ENCODE results near the gene MTX1.

Gene MTX1

DNA sequence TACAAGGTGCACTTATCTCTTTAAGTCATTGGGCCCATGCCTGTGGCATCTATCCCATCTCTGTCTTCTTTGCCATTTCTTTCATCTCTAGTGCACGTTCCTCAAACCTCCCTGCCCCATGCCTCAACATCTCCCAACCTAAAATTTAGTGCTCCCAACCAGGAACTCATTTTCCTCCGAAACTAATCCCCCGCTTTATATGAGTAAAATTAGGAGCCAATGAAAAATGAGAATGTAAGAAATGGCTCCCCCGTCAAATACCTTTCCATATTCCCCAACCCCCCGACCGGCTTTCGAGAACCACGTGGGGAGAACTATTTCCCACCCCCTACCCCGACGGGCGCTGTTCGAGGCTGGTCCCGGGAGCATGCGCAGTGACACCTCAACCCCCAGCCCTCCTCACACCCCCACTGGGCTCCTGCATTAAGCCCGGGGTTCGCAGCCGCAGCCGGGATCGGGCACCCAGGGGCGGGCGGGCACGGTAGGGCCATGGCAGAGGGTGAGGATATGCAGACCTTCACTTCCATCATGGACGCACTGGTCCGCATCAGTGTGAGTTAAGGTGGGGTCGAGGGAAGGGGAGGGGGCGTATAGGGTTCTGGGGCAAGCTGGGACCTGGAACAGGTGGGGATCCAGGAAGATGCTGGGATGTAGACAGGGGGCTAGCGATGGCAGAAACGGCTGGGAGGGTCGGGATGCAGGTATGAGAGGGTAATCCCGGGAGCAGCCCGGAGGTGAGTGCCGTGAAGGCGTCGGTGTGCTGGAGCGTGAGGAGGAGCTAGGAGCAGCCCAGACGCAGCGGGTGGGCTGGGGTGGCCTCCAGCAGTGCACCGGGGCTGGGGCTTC is 34.8 kb upstream of the MTX1 start, which contains the start of gene TRIM46:
Gene TRIM46 (plus strand): TSS at position 372 of the 846 bp plus-strand sequence. CDS start 118 bp downstream, at position 490.
- DNase-seq (ENCODE audit: extremely low read depth in 1 of 2, low read depth in 1 of 2), result peak in 1 of 2 donors; percentile 42

DNA sequence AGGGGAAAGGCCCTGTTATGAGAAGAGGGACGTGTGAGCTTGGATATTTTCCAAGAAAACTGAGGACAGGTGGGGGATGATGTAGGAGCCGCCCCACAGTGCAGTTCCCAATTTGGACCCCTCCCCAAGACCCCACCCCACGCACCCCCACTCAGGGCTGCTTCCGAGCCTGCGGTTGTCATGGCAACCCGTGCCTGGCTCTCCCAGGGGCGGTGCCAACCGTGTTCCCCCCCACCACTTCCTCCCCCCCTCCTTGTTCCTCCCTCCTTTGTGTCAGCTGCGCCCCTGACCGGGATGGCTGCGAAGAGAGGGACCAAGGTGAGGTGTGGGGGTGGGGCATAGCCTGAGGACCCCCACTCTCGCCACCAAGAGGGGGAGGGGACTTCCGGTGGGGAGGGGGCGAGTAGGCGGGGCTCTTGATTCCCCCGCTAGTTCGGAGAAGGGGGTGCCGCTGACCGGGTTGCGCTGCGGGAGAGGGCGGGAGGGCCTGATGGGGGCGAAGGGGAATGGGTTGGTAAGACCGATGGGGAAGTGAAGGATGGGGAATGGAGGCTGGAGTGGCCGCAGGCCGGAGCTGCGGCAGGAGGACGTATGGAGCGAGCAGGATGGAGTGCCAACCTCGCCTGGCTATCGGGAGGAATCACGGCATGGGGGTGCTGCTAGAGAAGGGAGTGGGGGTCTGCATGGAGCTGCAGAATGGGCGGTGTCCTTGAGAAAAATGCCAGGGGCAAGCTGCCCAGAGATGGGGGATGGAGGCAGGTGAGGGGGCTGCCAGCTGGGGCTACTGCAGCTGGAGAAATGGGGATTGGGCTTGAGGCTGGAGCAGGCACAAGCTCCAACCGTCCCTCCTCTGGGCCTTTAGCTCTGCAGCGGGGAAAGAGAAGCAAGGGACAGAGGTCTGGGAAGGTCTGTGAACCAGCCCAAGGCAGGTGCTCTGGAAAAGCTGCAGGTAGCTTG is 33.9 kb upstream of the MTX1 start:
- peak in 1 of 2 donors; percentile 32 for DNase-seq (ENCODE audit: extremely low read depth in 1 of 2, low read depth in 1 of 2)

DNA sequence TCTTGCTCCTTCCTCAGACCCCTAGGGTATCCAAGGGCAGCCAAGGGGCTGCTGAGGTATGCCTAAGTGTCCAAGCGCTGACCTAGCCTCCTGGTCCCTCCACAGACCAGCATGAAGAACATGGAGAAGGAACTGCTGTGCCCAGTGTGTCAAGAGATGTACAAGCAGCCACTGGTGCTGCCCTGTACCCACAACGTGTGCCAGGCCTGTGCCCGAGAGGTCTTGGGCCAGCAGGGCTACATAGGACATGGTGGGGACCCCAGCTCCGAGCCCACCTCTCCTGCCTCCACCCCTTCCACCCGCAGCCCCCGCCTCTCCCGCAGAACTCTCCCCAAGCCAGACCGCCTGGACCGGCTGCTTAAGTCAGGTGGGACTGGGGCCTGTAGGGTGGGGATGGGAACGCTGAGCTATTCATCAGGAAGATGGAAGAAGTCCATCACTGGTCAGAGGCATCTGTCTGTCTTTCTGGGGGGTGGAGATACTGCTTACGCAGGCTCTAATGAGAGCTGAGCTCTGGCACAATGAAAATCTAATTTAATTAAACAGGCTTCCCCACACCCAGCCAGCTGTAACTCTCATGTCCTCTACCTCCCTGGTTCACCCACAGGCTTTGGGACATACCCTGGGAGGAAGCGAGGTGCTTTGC is 33.1 kb upstream of the MTX1 start:
- no peak for DNase-seq (ENCODE audit: extremely low read depth in 1 of 2, low read depth in 1 of 2)

DNA sequence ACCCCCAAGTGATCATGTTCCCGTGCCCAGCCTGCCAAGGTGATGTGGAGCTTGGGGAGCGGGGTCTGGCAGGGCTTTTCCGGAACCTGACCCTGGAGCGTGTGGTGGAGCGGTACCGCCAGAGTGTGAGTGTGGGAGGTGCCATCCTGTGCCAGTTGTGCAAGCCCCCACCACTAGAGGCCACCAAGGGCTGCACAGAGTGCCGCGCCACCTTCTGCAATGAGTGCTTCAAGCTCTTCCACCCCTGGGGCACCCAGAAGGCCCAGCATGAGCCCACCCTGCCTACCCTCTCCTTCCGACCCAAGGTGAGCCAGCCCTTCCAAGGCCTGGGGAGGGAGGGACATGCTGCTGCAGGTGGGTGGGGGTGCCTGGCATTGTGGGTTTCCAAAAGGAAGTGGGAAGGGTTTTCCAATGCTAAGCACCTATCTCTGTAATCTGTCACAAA is 32.5 kb upstream of the MTX1 start:
- DNase-seq (ENCODE audit: extremely low read depth in 1 of 2, low read depth in 1 of 2), result no peak

DNA sequence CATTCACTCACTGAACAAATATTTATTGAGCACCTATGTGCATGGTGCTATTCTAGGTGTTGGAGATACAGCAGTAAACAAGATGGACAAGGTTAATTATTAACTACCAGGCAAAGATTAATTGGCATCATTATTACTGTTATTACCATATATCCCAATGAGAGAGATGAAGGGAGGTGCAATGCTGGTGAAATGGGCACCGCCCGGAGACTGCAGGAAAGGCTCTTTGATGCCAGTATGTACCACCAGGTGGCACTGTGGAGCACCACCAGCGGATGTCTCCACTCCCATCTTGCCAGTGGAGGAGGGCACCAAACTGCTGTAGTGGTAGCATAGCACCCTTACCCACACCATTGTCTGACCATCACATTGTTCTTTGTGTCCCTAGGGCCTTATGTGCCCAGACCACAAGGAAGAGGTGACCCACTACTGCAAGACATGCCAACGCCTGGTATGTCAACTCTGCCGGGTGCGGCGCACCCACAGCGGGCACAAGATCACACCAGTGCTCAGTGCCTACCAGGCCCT is 31.9 kb upstream of the MTX1 start:
- DNase-seq (ENCODE audit: extremely low read depth in 1 of 2, low read depth in 1 of 2), result peak; percentile 60 to 77

GRCh38 chr1:155177192-155177917 is 31.1 kb upstream of the MTX1 start:
- no peak for DNase-seq (ENCODE audit: extremely low read depth in 1 of 2, low read depth in 1 of 2)

GRCh38 chr1:155177918-155178281 is 30.6 kb upstream of the MTX1 start:
- no peak for DNase-seq (ENCODE audit: extremely low read depth in 1 of 2, low read depth in 1 of 2)

DNA sequence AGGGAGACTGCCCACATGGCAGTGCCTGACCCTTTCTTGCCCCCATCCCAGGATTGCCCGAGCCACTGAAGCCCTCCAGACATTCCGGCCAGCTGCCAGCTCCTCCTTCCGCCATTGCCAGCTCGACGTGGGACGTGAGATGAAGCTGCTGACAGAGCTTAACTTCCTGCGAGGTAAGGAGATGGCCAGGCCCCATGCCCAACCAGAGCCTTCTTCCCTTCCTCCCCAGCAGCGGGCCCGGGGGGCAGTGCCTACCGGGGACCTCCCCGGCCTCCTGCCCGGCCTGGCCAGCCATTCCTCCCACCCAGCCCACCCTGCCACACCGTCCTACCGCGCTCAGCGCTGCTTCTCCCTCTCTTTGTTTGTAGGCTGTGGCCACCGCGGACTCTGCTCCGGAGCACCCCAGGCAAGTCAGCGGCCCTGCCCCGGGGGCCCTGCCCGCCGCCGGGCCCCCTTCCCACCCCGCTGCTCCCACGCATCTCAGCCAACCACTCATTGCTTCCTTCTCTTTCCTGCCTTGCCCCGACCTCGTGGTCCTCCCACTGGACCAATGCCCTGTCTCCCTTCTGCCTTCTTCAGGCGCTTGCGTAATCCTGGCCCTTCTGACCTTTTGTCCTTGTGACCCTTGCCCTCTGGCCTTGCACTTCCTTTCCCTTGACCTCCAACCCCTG is 29.9 kb upstream of the MTX1 start:
- no peak for DNase-seq (ENCODE audit: extremely low read depth in 1 of 2, low read depth in 1 of 2)

DNA sequence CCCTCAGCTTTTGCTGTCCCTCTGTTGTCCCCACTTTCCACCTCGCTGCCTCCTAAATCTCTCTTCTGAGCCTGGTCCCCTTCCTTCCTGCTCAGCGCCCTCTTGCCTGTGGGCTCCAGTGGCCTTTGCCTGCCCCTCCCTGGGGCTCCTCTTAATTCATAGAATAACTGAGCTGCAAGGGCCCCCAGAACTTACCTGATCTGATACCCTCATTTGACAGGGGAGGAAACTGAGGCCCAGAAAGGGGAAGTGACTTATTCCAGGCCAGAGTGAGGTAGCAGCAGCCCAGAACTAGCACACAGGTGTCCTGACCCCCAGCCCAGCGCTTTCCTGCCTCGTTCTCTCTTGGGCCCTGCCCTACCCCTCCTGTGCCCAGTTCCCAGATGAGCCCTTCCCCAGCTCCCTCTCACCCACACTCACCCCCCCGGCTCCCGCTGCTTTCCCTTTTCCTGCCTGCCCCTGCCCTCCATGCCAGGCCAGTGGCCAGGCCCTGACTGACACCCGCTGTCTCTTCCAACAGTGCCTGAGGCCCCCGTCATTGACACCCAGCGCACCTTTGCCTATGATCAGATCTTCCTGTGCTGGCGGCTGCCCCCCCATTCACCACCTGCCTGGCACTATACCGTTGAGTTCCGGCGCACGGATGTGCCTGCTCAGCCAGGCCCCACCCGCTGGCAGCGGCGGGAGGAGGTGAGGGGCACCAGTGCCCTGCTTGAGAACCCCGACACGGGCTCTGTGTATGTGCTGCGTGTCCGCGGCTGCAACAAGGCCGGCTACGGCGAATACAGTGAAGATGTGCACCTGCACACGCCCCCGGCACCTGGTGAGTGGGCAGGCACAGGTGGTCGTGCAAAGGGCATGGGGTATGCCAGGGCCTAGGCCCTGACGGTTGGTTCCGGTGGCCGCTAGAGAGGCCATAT is 29.1 kb upstream of the MTX1 start:
- no peak for DNase-seq (ENCODE audit: extremely low read depth in 1 of 2, low read depth in 1 of 2)

DNA sequence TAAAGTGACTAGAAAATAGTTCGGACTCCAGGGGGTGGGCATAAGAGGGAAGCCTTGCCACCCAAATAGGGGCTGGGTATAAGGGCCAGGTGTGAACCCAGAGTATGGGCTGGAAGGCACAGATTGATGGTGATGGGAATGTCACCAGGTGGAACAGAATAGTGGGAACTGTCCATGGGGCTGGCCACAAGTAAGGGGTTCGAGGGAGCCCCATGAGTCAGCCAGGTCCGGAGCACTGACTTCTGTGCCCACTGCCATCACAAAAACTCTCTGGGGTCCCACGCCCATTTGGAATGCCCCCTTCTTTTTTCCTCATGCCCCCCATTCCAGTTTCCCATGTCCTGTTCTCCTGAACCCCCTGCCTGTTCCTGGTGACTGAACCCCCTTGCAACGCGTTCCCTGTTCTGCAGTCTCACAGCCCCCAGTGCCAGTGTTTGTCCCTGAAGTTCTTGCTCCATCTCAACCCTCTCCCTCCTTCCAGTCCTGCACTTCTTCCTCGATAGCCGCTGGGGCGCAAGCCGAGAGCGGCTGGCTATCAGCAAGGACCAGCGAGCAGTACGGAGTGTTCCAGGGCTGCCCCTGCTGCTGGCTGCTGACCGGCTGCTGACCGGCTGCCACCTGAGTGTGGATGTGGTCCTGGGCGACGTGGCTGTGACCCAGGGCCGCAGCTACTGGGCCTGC is 27.0 kb upstream of the MTX1 start:
- DNase-seq (ENCODE audit: extremely low read depth in 1 of 2, low read depth in 1 of 2), result no peak

- no peak for DNase-seq (ENCODE audit: extremely low read depth in 1 of 2, low read depth in 1 of 2)
Observed at GRCh38 chr1:155182052-155182550, 26.4 kb upstream of the MTX1 start.

DNA sequence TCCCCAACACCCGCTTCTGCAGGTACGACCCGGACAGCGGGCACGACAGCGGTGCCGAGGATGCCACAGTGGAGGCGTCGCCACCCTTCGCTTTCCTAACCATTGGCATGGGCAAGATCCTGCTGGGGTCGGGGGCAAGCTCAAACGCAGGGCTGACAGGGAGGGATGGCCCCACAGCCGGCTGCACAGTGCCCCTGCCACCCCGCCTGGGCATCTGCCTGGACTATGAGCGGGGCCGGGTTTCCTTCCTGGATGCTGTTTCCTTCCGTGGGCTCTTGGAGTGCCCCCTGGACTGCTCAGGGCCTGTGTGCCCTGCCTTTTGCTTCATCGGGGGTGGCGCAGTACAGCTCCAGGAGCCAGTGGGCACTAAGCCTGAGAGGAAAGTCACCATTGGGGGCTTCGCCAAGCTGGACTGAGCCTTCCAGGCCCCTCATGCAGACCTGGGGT is 24.7 kb upstream of the MTX1 start:
- no peak for DNase-seq (ENCODE audit: extremely low read depth in 1 of 2, low read depth in 1 of 2)

DNA sequence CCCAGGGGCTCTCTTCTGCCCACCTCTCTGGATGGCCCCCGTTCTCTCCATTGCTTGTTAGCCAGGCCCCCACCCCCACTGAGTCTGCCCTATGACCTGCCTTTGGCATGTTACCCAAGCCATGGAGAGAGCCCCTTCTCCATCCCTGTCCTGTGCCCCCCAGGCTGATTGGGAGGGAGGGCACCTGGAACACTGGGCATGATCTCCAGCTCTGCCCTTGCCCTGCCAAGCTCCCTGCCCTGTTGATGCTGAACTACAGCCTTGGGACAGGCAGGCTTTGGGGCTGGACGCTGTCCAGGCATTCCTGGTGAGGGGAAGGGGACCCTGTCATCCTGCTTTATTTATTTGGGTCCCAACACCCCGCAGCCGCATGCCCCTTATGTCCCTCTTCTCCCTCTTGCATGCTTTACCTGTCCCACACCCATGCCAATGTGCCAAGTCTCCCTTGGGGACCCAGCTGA is 24.1 kb upstream of the MTX1 start:
- DNase-seq (ENCODE audit: extremely low read depth in 1 of 2, low read depth in 1 of 2), result no peak

DNA sequence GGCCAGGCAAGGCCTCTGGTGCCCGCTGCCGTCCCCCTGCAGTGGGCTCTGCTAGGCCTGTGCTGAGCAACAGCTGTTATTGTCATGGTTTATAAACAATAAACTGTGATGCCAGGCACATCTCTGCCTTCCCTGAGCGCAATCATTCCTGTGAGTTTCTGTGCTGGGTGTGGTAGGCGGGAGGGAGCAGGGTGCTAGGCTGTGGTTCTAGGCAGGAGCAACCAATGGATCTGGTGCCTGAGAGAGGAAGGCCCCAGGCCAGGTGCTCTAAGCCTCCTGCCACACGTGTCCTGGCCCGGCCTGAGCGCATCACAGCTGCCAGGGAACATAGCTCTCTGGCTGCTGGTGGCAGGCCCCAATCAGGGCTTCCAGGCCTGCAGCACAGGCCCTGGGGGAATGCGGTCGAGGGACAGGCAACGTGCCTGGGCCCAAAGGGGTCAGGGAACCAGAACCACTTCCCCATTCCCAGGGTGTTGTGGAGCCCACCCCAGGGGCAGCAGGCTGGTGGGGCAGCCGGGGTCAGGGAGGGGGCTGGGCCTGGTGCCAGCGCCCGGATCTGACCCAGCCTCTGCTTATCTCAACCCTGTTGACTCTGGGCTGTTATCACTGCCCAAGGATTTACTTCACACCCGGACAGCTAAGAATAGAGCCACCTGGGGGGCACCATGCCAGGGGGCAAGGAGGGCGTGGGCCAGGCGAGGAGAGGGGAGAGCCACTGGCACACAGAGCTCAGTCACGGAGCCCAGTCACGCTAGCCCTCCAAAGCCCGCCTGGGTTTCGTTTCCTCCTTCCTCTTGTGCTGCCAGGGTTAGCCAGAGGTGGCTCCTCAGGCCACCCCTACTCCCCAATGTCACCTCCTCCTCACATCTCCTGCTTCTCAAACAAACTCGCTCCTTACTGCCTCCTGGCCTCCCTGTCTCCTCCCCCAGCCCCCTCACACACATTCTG is 23.4 kb upstream of the MTX1 start:
- no peak for DNase-seq (ENCODE audit: extremely low read depth in 1 of 2, low read depth in 1 of 2)

- DNase-seq (ENCODE audit: extremely low read depth in 1 of 2, low read depth in 1 of 2), result no peak
Observed at GRCh38 chr1:155185783-155186066, 22.8 kb upstream of the MTX1 start.

GRCh38 chr1:155186067-155186793 is 22.3 kb upstream of the MTX1 start:
- no peak for DNase-seq (ENCODE audit: extremely low read depth in 1 of 2, low read depth in 1 of 2)
